A673 (cell line): ENCODE measurements around the gene ZFYVE19. TPM values are rescaled to one million over a fixed set of nuclear protein-coding genes. Genes with fewer than 3 reads are reported as not detected.

Experiments
- BruUV-seq: library from RNA; stranded (reverse); fragments of 400-500 nt; replicated peaks from 2 replicates; lab custom pipeline; 2021; lab: Mats Ljungman, UMichigan
- CTCF ChIA-PET: fragments of 300-600 bp; sonication (Branson Sonifier 250); formaldehyde crosslinking; loops from one replicate; lab custom pipeline; 2022; ENCODE audit warnings: antibody characterized with exemption; lab: Charles Lee
- POLR2A ChIA-PET: fragments of 300-600 bp; sonication (Branson Sonifier 250); formaldehyde crosslinking; loops from one replicate; lab custom pipeline; 2022; ENCODE audit warnings: antibody characterized with exemption; ENCODE audit not compliant: low non-redundant PET; lab: Charles Lee
- DNase-seq: peaks from one replicate; pipeline ENCODE4 v3.0.0-alpha.2; 2015; ENCODE audit warnings: low spot score
- H3K27ac ChIP-seq: fragments of 200-600 bp; sonication (generic); 2 replicates; pipeline ENCODE4 v1.5.1; 2016; ENCODE audit warnings: mixed run types, low read depth, mild to moderate bottlenecking, mixed read lengths, antibody characterized with exemption, low read length; ENCODE audit not compliant: poor library complexity, severe bottlenecking
- H3K27me3 ChIP-seq: fragments of 200-600 bp; sonication (generic); replicated peaks from 2 replicates; pipeline ENCODE4 v1.6.1; 2017; ENCODE audit warnings: mixed run types, low read depth, mild to moderate bottlenecking, mixed read lengths, antibody characterized with exemption, low read length; ENCODE audit not compliant: insufficient read depth, poor library complexity
- H3K36me3 ChIP-seq: fragments of 200-600 bp; sonication (generic); 2 replicates; pipeline ENCODE4 v1.6.1; 2016; ENCODE audit warnings: mixed run types, mild to moderate bottlenecking, mixed read lengths, antibody characterized with exemption, low read length; ENCODE audit not compliant: insufficient read depth, poor library complexity, severe bottlenecking
- H3K4me1 ChIP-seq: fragments of 200-600 bp; sonication (generic); 2 replicates; pipeline ENCODE4 v1.6.1; 2017; ENCODE audit warnings: mixed run types, mild to moderate bottlenecking, mixed read lengths, antibody characterized with exemption, low read length; ENCODE audit not compliant: insufficient read depth, poor library complexity, severe bottlenecking
- H3K4me3 ChIP-seq: fragments of 200-600 bp; sonication (generic); 2 replicates; pipeline ENCODE4 v1.5.1; 2016; ENCODE audit warnings: low read depth, mixed run types, mild to moderate bottlenecking, mixed read lengths, low read length; ENCODE audit not compliant: poor library complexity, severe bottlenecking
- H3K9me3 ChIP-seq: fragments of 200-600 bp; sonication (generic); 2 replicates; pipeline ENCODE4 v1.6.1; 2016; ENCODE audit warnings: mixed run types, low read depth, mild to moderate bottlenecking, mixed read lengths, antibody characterized with exemption, low read length; ENCODE audit not compliant: poor library complexity, severe bottlenecking
- EZH2 ChIP-seq: fragments of 200-600 bp; sonication (generic); IDR thresholded peaks from 2 replicates; pipeline ENCODE4 v1.6.1; 2017; ENCODE audit warnings: borderline replicate concordance, low read depth, mild to moderate bottlenecking, mixed read lengths, antibody characterized with exemption, low read length; ENCODE audit not compliant: poor library complexity, severe bottlenecking
- intact Hi-C: fragments of 100-400 bp; cut with micrococcal nuclease; formaldehyde crosslinking; loops from one replicate; pipeline ENCODE4 v1.10.0; 2022; ENCODE audit not compliant: unreplicated experiment
- total RNA-seq: library from RNA; stranded (reverse); gene quantifications from 2 replicates; pipeline ENCODE4 v1.2.3, GENCODE V29; 2021
- TF ChIP-seq, protein P1 (sequence below): fragments of 300-800, 200-600 bp; sonication (generic); conservative IDR thresholded peaks from 2 replicates; pipeline ENCODE4 v1.5.1; 2017; ENCODE audit warnings: low read depth, mild to moderate bottlenecking, antibody characterized with exemption, low read length, moderate library complexity, mixed read lengths

The ZFYVE19 gene
- total RNA-seq, 1 experiment from 2014 or later = 26.4 TPM

- H3K4me1 ChIP-seq = peaks cover 15% of the 10 kb centered on the region
- no TSS peak for BruUV-seq
- H3K27me3 ChIP-seq = no peaks in the 10 kb centered on the region
- no peak overlapping the region for H3K4me3 ChIP-seq
- ChIA-PET POLR2A (no interaction called here), CTCF (no interaction called here)
- TF ChIP-seq, protein P1, sequence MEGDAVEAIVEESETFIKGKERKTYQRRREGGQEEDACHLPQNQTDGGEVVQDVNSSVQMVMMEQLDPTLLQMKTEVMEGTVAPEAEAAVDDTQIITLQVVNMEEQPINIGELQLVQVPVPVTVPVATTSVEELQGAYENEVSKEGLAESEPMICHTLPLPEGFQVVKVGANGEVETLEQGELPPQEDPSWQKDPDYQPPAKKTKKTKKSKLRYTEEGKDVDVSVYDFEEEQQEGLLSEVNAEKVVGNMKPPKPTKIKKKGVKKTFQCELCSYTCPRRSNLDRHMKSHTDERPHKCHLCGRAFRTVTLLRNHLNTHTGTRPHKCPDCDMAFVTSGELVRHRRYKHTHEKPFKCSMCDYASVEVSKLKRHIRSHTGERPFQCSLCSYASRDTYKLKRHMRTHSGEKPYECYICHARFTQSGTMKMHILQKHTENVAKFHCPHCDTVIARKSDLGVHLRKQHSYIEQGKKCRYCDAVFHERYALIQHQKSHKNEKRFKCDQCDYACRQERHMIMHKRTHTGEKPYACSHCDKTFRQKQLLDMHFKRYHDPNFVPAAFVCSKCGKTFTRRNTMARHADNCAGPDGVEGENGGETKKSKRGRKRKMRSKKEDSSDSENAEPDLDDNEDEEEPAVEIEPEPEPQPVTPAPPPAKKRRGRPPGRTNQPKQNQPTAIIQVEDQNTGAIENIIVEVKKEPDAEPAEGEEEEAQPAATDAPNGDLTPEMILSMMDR = no peak
- TF ChIP-seq EZH2 = no peak
- no peak for DNase-seq
- no peaks in the 10 kb centered on the region for H3K9me3 ChIP-seq
- intact Hi-C loops = no loop called here
- no peak overlapping the region for H3K27ac ChIP-seq
- H3K36me3 ChIP-seq = peaks cover 22% of the 10 kb centered on the region
These were observed 33.4 kb upstream of the ZFYVE19 start for GRCh38 chr15:40773496-40773895.

DNA sequence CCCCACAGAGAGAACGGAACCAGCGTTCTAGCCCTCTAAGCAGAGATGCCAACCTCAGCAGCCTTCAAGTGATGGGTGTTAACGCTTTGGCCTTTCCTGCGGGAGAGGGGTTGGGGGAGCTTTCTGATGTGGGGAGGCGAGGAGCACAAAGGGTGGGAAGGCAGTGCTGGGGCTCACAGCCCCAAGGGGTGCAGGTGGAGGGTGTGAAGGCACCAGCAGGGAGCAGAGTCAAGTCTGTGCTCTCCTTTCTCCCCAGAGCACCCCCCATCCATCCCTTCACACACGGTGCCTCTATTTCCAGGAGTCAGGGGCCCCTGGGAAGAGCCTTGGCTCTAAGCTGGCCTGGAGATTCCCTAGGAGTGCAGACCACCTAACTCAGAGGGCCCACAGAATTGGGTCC lies 33.0 kb upstream of the ZFYVE19 start:
- H3K27me3 ChIP-seq = no peaks in the 10 kb centered on the region
- no peaks in the 10 kb centered on the region for H3K9me3 ChIP-seq
- no peak for DNase-seq
- intact Hi-C loops = no loop called here
- TF ChIP-seq, protein P1 = no peak
- TF ChIP-seq EZH2 = no peak
- no TSS peak for BruUV-seq
- no peak overlapping the region for H3K27ac ChIP-seq
- H3K4me1 ChIP-seq = peaks cover 11% of the 10 kb centered on the region
- ChIA-PET POLR2A (no interaction called here), CTCF (no interaction called here)
- no peak overlapping the region for H3K4me3 ChIP-seq
- peaks cover 26% of the 10 kb centered on the region for H3K36me3 ChIP-seq

- CTCF ChIA-PET = no interaction called here
- Histone ChIP-seq H3K4me3 (no peak overlapping the region), H3K27me3 (no peaks in the 10 kb centered on the region), H3K4me1 (no peaks in the 10 kb centered on the region), H3K9me3 (no peaks in the 10 kb centered on the region), H3K36me3 (peaks cover 33% of the 10 kb centered on the region), H3K27ac (no peak overlapping the region)
- POLR2A ChIA-PET = no interaction called here
- no peak for DNase-seq
- TF ChIP-seq EZH2 = no peak
- TF ChIP-seq, protein P1 = no peak
- BruUV-seq = no TSS peak
- intact Hi-C loops = no loop called here
These were observed 31.9 kb upstream of the ZFYVE19 start for GRCh38 chr15:40775007-40775406.
